K562 (cell line): Measurements from ENCODE around the gene NUAK1.

Source experiments
- BHLHE40 ChIP-seq: IDR thresholded peaks from 2 replicates; pipeline ENCODE4 v1.6.1; 2011; ENCODE audit warnings: low read length, improper control_type of control experiment
- GABPA ChIP-seq: fragments of 200-800 bp; sonication (Bioruptor generic); conservative IDR thresholded peaks from 2 replicates; pipeline ENCODE4 v1.6.1; 2016; ENCODE audit warnings: low read depth, missing genetic modification characterization, missing compliant biosample characterization
- HDAC2 ChIP-seq: fragments of 450-650 bp; IDR thresholded peaks from 2 replicates; pipeline ENCODE4 v1.6.1; 2016; ENCODE audit warnings: mild to moderate bottlenecking
- KDM1A ChIP-seq, 2 experiments: fragments of 450-650 bp; IDR thresholded peaks; 2 replicates each; pipeline ENCODE4 v1.6.1; 2016; ENCODE audit warnings: mild to moderate bottlenecking in 2 of 2
- MLLT1 ChIP-seq, 2 experiments: fragments of 450-650 bp; IDR thresholded peaks; 2 replicates each; pipeline ENCODE4 v1.6.1; 2016
- POLR2AphosphoS2 ChIP-seq: IDR thresholded peaks from 2 replicates; pipeline ENCODE4 v1.6.1; 2012; ENCODE audit warnings: low read length, improper control_type of control experiment
- RFX5 ChIP-seq: IDR thresholded peaks from 2 replicates; pipeline ENCODE4 v1.6.1; 2011; ENCODE audit warnings: low read depth, mild to moderate bottlenecking, improper control_type of control experiment, low read length
- SMC3 ChIP-seq: conservative IDR thresholded peaks from 2 replicates; pipeline ENCODE4 v1.6.1; 2011; ENCODE audit warnings: low read depth, low read length, improper control_type of control experiment; ENCODE audit not compliant: insufficient read depth
- ZBTB11 ChIP-seq, 3 experiments: fragments of 200-800 bp in 1 of 3; fragments of 250-450 bp in 1 of 3; fragments of 450-650 bp in 1 of 3; sonication (Bioruptor Pico) in 1 of 3; sonication (Bioruptor generic) in 1 of 3; formaldehyde crosslinking in 1 of 3; IDR thresholded peaks; 2 replicates each; pipeline versions ENCODE4 v1.6.1 to v1.8.0; 2016 to 2022; ENCODE audit warnings: mild to moderate bottlenecking in 2 of 3, missing genetic modification characterization in 2 of 3, missing compliant biosample characterization in 1 of 3, moderate library complexity in 1 of 3
- ZBTB33 ChIP-seq: sonication (generic); formaldehyde crosslinking; IDR thresholded peaks from 2 replicates; pipeline ENCODE4 v1.8.1; 2023; ENCODE audit warnings: mild to moderate bottlenecking, missing genetic modification reagents
- ZNF318 ChIP-seq, 2 experiments: fragments of 450-650 bp; IDR thresholded peaks; 2 replicates each; pipeline ENCODE4 v1.6.1; 2016; ENCODE audit warnings: mild to moderate bottlenecking in 2 of 2, borderline replicate concordance in 1 of 2, low read depth in 1 of 2, moderate library complexity in 1 of 2
- TF ChIP-seq, protein P1 (sequence below): sonication (generic); formaldehyde crosslinking; IDR thresholded peaks from 2 replicates; pipeline ENCODE4 v1.8.0; 2022; ENCODE audit warnings: mild to moderate bottlenecking, missing genetic modification reagents
- TF ChIP-seq, protein P2 (sequence below), 3 experiments: IDR thresholded peaks in 2 of 3; conservative IDR thresholded peaks in 1 of 3; 2 replicates each; pipeline ENCODE4 v1.5.1; 2011 to 2012; ENCODE audit warnings: low read length in 3 of 3, mild to moderate bottlenecking in 3 of 3, control low read depth in 2 of 3, improper control_type of control experiment in 1 of 3, inconsistent platforms in 1 of 3, low read depth in 1 of 3, mixed read lengths in 1 of 3, moderate library complexity in 1 of 3; ENCODE audit not compliant: insufficient read depth in 2 of 3

GRCh38 chr12:106113824-106114446 is 24.8 kb downstream of the NUAK1 start:
- TF ChIP-seq ZBTB11 (CRISPR knock-in tag; IDR thresholded peaks at IDR 0.05) = no peak
- no peak for TF ChIP-seq POLR2AphosphoS2
- no peak for TF ChIP-seq GABPA
- TF ChIP-seq ZNF318 (IDR thresholded peaks at IDR 0.05; ENCODE audit: borderline replicate concordance in 1 of 2, low read depth in 1 of 2) = no peak
- TF ChIP-seq, protein P1, sequence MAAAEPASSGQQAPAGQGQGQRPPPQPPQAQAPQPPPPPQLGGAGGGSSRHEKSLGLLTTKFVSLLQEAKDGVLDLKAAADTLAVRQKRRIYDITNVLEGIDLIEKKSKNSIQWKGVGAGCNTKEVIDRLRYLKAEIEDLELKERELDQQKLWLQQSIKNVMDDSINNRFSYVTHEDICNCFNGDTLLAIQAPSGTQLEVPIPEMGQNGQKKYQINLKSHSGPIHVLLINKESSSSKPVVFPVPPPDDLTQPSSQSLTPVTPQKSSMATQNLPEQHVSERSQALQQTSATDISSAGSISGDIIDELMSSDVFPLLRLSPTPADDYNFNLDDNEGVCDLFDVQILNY = no peak
- TF ChIP-seq BHLHE40 = no peak
- no peak for TF ChIP-seq MLLT1 (IDR thresholded peaks at IDR 0.05)
- TF ChIP-seq SMC3 = no peak
- no peak for TF ChIP-seq HDAC2
- TF ChIP-seq ZBTB33 (CRISPR knock-in tag) = no peak
- TF ChIP-seq, protein P2, sequence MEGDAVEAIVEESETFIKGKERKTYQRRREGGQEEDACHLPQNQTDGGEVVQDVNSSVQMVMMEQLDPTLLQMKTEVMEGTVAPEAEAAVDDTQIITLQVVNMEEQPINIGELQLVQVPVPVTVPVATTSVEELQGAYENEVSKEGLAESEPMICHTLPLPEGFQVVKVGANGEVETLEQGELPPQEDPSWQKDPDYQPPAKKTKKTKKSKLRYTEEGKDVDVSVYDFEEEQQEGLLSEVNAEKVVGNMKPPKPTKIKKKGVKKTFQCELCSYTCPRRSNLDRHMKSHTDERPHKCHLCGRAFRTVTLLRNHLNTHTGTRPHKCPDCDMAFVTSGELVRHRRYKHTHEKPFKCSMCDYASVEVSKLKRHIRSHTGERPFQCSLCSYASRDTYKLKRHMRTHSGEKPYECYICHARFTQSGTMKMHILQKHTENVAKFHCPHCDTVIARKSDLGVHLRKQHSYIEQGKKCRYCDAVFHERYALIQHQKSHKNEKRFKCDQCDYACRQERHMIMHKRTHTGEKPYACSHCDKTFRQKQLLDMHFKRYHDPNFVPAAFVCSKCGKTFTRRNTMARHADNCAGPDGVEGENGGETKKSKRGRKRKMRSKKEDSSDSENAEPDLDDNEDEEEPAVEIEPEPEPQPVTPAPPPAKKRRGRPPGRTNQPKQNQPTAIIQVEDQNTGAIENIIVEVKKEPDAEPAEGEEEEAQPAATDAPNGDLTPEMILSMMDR (IDR thresholded peaks at IDR 0.05 in 2 of 3, conservative IDR thresholded peaks at IDR 0.05 in 1 of 3; ENCODE audit: insufficient read depth in 2 of 3, low read depth in 1 of 3, low read length in 3 of 3) = no peak
- no peak for TF ChIP-seq KDM1A (IDR thresholded peaks at IDR 0.05)
- no peak for TF ChIP-seq RFX5
